Measurements from ENCODE around the gene PTPA.

PTPA gene

GRCh38 chr9:129110740-129111527, at the start of gene PTPA, which contains the start of gene CRAT:
Gene PTPA (plus strand): TSS chr9:129111415. CDS start chr9:129111601, 186 bp downstream.
Gene CRAT (minus strand): TSS chr9:129110793. CDS start chr9:129110509, 284 bp downstream.
- in situ Hi-C loops (cut with MboI; ENCODE audit: low sequenced_read_pairs): no loop called here
- H3K36me3 ChIP-seq (replicated peaks): no peaks in the 10 kb centered on the region
- H3K4me3 ChIP-seq: peak within 1 kb of the TSS; percentile 95
- H3K9me3 ChIP-seq: no peaks in the 10 kb centered on the region
- peaks cover 10% of the 10 kb centered on the region for H3K4me1 ChIP-seq
- H3K27me3 ChIP-seq (ENCODE audit: low read depth): no peaks in the 10 kb centered on the region
- DNase-seq (ENCODE audit: low spot score in 2 of 2): peak; percentile 87 to 99

DNA sequence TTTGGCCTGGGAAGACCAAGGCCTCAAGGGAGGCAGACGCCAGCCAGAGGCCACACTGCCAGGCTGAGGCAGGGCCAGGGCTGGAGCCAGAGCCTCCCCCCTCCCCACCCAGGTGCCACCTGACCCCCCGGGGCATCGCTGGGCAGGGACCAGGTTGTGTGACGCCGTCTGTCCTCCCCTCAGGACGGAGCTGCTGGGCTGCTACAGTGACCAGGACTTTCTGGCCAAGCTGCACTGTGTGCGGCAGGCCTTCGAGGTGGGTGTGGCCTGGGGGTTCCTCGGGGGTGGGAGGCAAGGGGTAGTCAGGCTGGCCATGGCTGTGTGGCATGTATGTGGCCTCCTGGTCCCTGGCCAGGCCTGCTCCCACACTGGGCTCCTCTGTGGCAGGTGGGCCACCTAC, 48.2 kb upstream of the PTPA start:
- in situ Hi-C loops (cut with MboI; ENCODE audit: low sequenced_read_pairs): no loop called here
- Histone ChIP-seq H3K36me3 (replicated peaks) (peaks cover 18% of the 10 kb centered on the region), H3K4me1 (no peaks in the 10 kb centered on the region)

GRCh38 chr9:129064499-129064908, 46.7 kb upstream of the PTPA start:
- H3K4me1 ChIP-seq: no peaks in the 10 kb centered on the region
- in situ Hi-C loops (cut with MboI; ENCODE audit: low sequenced_read_pairs): no loop called here
- DNase-seq (ENCODE audit: low spot score in 2 of 2): no peak
- no peaks in the 10 kb centered on the region for H3K27me3 ChIP-seq (ENCODE audit: low read depth)
- peaks cover 22% of the 10 kb centered on the region for H3K36me3 ChIP-seq (replicated peaks)
- no peaks in the 10 kb centered on the region for H3K9me3 ChIP-seq
- H3K4me3 ChIP-seq: no peak overlapping the region

More for the DNA sequence above, 48.2 kb upstream of the PTPA start:
- DNase-seq (ENCODE audit: low spot score in 2 of 2): no peak
- H3K4me3 ChIP-seq: no peak overlapping the region
- no peaks in the 10 kb centered on the region for H3K9me3 ChIP-seq
- H3K27me3 ChIP-seq (ENCODE audit: low read depth): no peaks in the 10 kb centered on the region

DNA sequence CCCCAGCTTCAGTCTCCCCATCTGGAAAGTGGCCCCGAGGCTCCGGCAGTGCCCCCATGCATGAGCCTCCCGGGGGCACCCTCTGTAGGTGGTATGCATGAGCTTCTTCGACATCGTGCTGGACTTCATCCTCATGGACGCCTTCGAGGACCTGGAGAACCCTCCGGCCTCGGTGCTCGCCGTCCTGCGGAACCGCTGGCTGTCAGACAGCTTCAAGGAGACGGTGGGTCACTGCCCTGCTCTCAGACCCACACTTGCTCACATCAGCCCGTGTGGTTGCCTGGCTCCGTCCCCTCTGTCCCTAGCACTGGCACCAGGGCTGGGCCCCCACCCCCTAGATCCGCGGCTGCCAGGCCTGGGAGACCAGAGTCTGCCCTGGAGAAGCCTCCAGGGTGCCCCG, 43.1 kb upstream of the PTPA start:
- DNase-seq (ENCODE audit: low spot score in 2 of 2): no peak
- Histone ChIP-seq H3K4me3 (no peak overlapping the region), H3K27me3 (ENCODE audit: low read depth) (no peaks in the 10 kb centered on the region), H3K4me1 (no peaks in the 10 kb centered on the region), H3K36me3 (replicated peaks) (peaks cover 22% of the 10 kb centered on the region), H3K9me3 (no peaks in the 10 kb centered on the region)
- in situ Hi-C loops (cut with MboI; ENCODE audit: low sequenced_read_pairs): no loop called here

GRCh38 chr9:129068990-129069861, 42.0 kb upstream of the PTPA start:
- Histone ChIP-seq H3K9me3 (no peaks in the 10 kb centered on the region), H3K27me3 (ENCODE audit: low read depth) (no peaks in the 10 kb centered on the region), H3K36me3 (replicated peaks) (peaks cover 19% of the 10 kb centered on the region), H3K4me1 (no peaks in the 10 kb centered on the region), H3K4me3 (no peak overlapping the region)
- DNase-seq (ENCODE audit: low spot score in 2 of 2): no peak
- in situ Hi-C loops (cut with MboI; ENCODE audit: low sequenced_read_pairs): no loop called here

GRCh38 chr9:129069862-129070641, 41.2 kb upstream of the PTPA start:
- H3K27me3 ChIP-seq (ENCODE audit: low read depth): no peaks in the 10 kb centered on the region

DNA sequence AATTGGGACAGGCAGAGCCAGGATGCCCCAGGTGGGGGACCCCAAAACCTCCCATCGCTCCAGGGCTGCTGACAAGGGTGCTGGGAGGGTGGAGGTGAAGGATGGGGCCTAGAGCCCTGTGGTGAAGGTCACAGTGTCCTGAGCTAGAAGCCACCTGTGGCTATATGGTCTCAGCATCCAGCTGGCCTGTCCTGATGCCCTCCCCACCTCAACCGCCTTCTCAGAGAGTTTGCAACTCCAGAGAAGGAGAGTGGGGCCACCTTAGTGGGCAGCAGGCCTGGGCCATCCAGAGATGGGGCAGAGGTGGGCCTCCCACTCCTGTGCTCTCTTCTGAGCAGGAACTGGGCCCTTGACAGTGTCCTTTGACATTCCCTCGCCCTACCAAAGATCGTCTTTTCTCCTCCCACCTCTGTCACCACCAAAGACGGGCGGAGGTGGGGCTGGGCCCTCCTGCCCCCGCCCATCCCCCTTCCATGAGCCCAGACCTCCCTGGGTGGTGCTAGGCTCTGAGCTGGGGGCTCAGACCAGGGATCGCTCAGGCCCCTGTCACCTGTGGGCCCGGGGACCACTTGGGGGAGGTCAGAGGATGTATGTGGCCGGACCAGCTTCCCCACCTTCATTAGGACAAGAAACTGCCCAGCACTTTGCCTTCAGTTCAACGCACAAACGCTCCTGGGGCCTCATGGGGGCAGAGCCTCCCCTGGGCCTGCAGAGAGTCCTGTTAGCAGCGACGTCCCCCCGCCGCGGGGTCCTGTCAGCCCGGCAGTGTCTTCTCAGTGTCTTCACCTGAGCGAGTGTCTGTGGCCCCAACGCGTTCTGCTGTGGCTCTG, 40.3 kb upstream of the PTPA start:
- in situ Hi-C loops (cut with MboI; ENCODE audit: low sequenced_read_pairs): no loop called here
- H3K36me3 ChIP-seq (replicated peaks): peaks cover 11% of the 10 kb centered on the region
- DNase-seq (ENCODE audit: low spot score in 2 of 2): no peak
- no peak overlapping the region for H3K4me3 ChIP-seq
- H3K27me3 ChIP-seq (ENCODE audit: low read depth): no peaks in the 10 kb centered on the region
- H3K4me1 ChIP-seq: no peaks in the 10 kb centered on the region
- no peaks in the 10 kb centered on the region for H3K9me3 ChIP-seq

More at GRCh38 chr9:129069862-129070641, 41.2 kb upstream of the PTPA start:
- no peaks in the 10 kb centered on the region for H3K4me1 ChIP-seq
- peaks cover 19% of the 10 kb centered on the region for H3K36me3 ChIP-seq (replicated peaks)
- H3K4me3 ChIP-seq: no peak overlapping the region
- in situ Hi-C loops (cut with MboI; ENCODE audit: low sequenced_read_pairs): no loop called here
- DNase-seq (ENCODE audit: low spot score in 2 of 2): no peak
- no peaks in the 10 kb centered on the region for H3K9me3 ChIP-seq

DNA sequence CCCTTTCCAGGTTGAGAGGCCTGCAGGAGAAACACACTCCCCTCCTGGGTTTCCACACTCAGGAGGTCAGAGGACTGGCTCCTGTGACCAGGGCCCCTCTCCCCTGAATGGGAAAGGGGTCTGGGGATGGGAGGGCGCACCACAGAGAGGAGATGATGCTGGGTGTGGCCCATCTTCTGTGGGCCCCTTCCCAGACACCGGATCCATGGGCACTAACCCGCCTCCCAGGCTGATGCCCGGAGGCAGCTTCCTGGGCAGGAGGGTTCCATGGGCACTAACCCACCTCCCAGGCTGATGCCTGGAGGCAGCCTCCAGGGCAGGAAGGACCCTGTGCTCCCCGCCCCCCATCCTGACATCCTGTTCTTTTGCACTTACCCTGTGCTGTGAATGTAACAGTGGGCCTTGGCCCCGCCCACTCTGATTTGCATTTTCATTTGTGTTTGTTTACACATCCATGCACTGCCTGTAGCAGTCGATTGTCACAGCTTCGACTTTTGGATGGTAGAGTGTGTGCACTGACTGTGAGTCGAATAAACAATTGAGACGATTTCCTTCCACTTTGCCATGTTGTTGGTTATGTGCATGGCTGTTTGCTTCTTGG, 39.6 kb upstream of the PTPA start:
- Histone ChIP-seq H3K36me3 (replicated peaks) (peaks cover 11% of the 10 kb centered on the region), H3K9me3 (no peaks in the 10 kb centered on the region), H3K4me3 (no peak overlapping the region), H3K4me1 (no peaks in the 10 kb centered on the region), H3K27me3 (ENCODE audit: low read depth) (no peaks in the 10 kb centered on the region)
- peak in 1 of 2 experiments; percentile 63 for DNase-seq (ENCODE audit: low spot score in 2 of 2)
- in situ Hi-C loops (cut with MboI; ENCODE audit: low sequenced_read_pairs): no loop called here

- no peaks in the 10 kb centered on the region for H3K4me1 ChIP-seq
- peaks cover 11% of the 10 kb centered on the region for H3K36me3 ChIP-seq (replicated peaks)
- H3K4me3 ChIP-seq: no peak overlapping the region
- H3K27me3 ChIP-seq (ENCODE audit: low read depth): no peaks in the 10 kb centered on the region
- H3K9me3 ChIP-seq: no peaks in the 10 kb centered on the region
- DNase-seq (ENCODE audit: low spot score in 2 of 2): no peak
- in situ Hi-C loops (cut with MboI; ENCODE audit: low sequenced_read_pairs): no loop called here
Observed at GRCh38 chr9:129072171-129072570, 39.0 kb upstream of the PTPA start.

DNA sequence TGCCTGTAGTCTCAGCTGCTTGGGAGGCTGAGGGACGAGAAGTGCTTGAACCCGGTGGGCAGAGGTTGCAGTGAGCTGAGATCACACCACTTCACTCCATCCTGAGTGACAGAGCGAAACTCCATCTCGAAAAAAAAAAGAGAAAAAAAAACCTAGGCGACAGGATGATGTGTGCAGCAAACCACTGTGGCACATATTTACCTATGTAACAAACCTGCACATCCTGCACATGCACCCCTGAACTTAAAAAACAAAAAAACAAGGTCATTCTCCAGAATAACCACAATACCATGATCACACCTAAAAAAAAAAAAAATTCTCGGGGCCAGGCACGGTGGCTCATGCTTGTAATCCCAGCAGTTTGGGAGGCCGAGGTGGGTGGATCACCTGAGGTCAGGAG, 37.8 kb upstream of the PTPA start:
- Histone ChIP-seq H3K4me1 (no peaks in the 10 kb centered on the region), H3K36me3 (replicated peaks) (peaks cover 3% of the 10 kb centered on the region), H3K27me3 (ENCODE audit: low read depth) (no peaks in the 10 kb centered on the region), H3K9me3 (no peaks in the 10 kb centered on the region), H3K4me3 (no peak overlapping the region)
- no peak for DNase-seq (ENCODE audit: low spot score in 2 of 2)
- in situ Hi-C loops (cut with MboI; ENCODE audit: low sequenced_read_pairs): no loop called here

GRCh38 chr9:129074106-129074505, 37.1 kb upstream of the PTPA start:
- in situ Hi-C loops (cut with MboI; ENCODE audit: low sequenced_read_pairs): no loop called here
- no peaks in the 10 kb centered on the region for H3K9me3 ChIP-seq
- H3K4me3 ChIP-seq: no peak overlapping the region
- H3K4me1 ChIP-seq: no peaks in the 10 kb centered on the region
- H3K36me3 ChIP-seq (replicated peaks): peaks cover 3% of the 10 kb centered on the region; the same call in 1 of the 2 replicates
- DNase-seq (ENCODE audit: low spot score in 2 of 2): no peak
- no peaks in the 10 kb centered on the region for H3K27me3 ChIP-seq (ENCODE audit: low read depth)

GRCh38 chr9:129075996-129076639, 35.1 kb upstream of the PTPA start:
- Histone ChIP-seq H3K9me3 (no peaks in the 10 kb centered on the region), H3K4me3 (no peak overlapping the region), H3K36me3 (replicated peaks) (no peaks in the 10 kb centered on the region), H3K4me1 (peaks cover 3% of the 10 kb centered on the region; the same call in 1 of the 2 replicates), H3K27me3 (ENCODE audit: low read depth) (no peaks in the 10 kb centered on the region)
- no peak for DNase-seq (ENCODE audit: low spot score in 2 of 2)
- in situ Hi-C loops (cut with MboI; ENCODE audit: low sequenced_read_pairs): no loop called here

All from HAP-1 (cell line).